GM18520 (cell line): Measurements from ENCODE around the gene TBX4.
"Not testable (repeated sequence)": the region's sequence is repeated elsewhere in the genome, so short reads cannot be mapped to it uniquely, and the experiment has no call there.

Source experiments
- ATAC-seq: cut with Tn5 transposase; IDR thresholded peaks from one replicate; pipeline ENCODE4 v1.9.1; 2021; ENCODE audit not compliant: unreplicated experiment

Gene TBX4

GRCh38 chr17:61519754-61520440 lies 67.7 kb downstream of the TBX4 start:
- ATAC-seq, result no peak

GRCh38 chr17:61520897-61521296 lies 68.7 kb downstream of the TBX4 start:
- ATAC-seq, result no peak

- no peak for ATAC-seq
Observed at GRCh38 chr17:61522088-61522487, 69.9 kb downstream of the TBX4 start.

GRCh38 chr17:61524319-61524718 lies 72.1 kb downstream of the TBX4 start:
- no peak for ATAC-seq

- ATAC-seq, result not testable (repeated sequence)
Observed at GRCh38 chr17:61527441-61527840, 75.2 kb downstream of the TBX4 start.

- ATAC-seq, result no peak
Observed at GRCh38 chr17:61528171-61528570, 75.9 kb downstream of the TBX4 start.

- no peak for ATAC-seq
Observed at GRCh38 chr17:61531223-61531622, 79.0 kb downstream of the TBX4 start.

- no peak for ATAC-seq
Observed at GRCh38 chr17:61532826-61533225, 80.6 kb downstream of the TBX4 start.

- no peak for ATAC-seq
Observed at GRCh38 chr17:61533797-61534196, 81.6 kb downstream of the TBX4 start.

GRCh38 chr17:61534414-61534813 lies 82.2 kb downstream of the TBX4 start:
- ATAC-seq, result no peak
